ENCODE measurements around the gene ELOA.

ELOA gene

DNA sequence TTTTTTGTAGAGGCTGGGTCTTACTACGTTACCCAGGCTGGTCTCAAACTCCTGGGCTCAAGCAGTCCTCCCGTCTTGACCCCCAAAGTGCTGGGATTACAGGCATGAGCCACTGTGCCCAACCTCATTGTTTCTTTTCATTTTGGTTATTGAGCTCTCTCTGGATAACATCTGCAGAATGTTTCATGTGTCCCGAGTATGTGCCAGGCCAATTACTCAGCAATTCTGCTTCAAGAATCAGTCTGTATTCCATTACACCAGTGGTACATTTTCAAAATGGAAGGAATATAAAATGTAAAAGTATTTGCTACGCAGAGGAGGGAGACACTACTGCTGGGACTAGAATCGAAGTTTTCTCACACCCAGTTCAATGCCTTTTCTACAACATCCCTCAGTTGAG, 1.7 kb upstream of the ELOA start:
- no peak for TF ChIP-seq ZFX (IDR thresholded peaks at IDR 0.05)
- TF ChIP-seq, protein P1, sequence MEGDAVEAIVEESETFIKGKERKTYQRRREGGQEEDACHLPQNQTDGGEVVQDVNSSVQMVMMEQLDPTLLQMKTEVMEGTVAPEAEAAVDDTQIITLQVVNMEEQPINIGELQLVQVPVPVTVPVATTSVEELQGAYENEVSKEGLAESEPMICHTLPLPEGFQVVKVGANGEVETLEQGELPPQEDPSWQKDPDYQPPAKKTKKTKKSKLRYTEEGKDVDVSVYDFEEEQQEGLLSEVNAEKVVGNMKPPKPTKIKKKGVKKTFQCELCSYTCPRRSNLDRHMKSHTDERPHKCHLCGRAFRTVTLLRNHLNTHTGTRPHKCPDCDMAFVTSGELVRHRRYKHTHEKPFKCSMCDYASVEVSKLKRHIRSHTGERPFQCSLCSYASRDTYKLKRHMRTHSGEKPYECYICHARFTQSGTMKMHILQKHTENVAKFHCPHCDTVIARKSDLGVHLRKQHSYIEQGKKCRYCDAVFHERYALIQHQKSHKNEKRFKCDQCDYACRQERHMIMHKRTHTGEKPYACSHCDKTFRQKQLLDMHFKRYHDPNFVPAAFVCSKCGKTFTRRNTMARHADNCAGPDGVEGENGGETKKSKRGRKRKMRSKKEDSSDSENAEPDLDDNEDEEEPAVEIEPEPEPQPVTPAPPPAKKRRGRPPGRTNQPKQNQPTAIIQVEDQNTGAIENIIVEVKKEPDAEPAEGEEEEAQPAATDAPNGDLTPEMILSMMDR (conservative IDR thresholded peaks at IDR 0.05) = no peak
- no peak overlapping the region for H3K27ac ChIP-seq

DNA sequence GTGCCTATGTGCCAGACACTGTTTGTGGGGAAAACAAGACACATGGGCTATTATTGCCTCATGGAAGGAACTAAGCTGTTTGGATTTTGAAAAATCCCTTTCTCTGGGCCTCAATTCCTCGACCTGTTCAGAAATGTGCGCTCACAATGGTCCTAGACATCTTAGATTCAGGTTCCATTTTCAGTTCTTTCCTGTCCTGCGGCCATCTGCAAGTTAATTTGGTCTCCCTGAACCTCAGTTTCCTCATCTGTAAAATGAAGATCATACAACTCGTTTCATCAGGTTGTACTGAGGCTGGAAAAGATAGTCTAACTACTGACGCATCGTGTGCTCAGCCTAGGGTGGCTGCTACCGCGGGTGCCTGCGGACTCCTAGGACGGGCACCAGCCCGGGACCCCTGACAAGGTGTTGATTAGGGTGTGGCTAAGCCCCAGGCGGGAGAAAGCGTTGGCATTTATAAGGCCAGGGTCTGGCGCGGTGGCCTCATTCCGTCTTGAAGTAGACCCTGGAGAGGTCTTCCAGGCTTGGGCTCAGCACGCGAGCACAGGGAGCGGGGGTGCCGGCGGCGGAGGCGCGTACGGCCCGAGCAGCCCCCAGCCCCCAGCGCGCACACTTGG, 493 bp upstream of the ELOA start:
- TF ChIP-seq, protein P1 (conservative IDR thresholded peaks at IDR 0.05) = no peak
- no peak for TF ChIP-seq ZFX (IDR thresholded peaks at IDR 0.05)
- H3K27ac ChIP-seq = peak overlapping the region; percentile 99

DNA sequence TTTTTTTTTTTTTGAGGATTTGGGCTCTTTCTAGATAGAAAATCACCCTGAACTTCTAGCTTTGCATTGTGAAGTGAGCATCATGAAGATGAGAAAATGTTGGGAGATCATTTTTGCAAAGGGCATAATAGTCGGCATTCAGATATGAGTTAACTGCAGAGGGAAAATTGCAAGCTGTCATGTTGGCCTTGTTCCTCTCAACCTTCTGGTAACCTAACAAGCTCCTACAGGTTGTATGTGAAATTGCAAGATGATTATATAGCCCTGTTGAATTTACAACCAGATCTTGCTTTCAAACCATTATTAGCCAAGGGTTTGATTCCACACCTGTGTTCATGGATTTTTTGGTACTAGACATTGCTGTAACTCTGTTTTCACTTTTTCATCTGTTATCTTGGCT, 2.2 kb downstream of the ELOA start:
- TF ChIP-seq ZFX (IDR thresholded peaks at IDR 0.05) = no peak
- TF ChIP-seq, protein P1 (conservative IDR thresholded peaks at IDR 0.05) = peak; percentile 42
- H3K27ac ChIP-seq = no peak overlapping the region

DNA sequence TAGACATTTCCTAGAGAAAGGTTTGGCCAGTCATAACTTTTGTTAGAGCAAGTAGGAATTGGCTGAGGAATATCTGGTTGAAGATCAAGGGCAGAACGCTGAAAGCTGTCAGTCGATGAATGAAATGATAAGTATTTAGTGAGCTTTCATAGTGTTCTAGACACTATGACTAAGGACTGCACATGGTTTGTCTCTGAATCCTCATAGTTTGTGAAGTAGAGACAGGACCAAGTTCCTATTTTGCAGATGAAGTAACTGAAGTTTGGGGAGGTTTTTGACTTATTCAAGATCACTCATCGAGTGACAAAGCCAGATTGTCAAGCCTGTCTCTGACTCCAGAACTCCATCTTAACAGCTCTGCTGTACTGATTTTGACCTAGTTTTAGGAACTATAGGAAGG, 4.7 kb downstream of the ELOA start:
- TF ChIP-seq ZFX (IDR thresholded peaks at IDR 0.05) = no peak
- H3K27ac ChIP-seq = no peak overlapping the region

DNA sequence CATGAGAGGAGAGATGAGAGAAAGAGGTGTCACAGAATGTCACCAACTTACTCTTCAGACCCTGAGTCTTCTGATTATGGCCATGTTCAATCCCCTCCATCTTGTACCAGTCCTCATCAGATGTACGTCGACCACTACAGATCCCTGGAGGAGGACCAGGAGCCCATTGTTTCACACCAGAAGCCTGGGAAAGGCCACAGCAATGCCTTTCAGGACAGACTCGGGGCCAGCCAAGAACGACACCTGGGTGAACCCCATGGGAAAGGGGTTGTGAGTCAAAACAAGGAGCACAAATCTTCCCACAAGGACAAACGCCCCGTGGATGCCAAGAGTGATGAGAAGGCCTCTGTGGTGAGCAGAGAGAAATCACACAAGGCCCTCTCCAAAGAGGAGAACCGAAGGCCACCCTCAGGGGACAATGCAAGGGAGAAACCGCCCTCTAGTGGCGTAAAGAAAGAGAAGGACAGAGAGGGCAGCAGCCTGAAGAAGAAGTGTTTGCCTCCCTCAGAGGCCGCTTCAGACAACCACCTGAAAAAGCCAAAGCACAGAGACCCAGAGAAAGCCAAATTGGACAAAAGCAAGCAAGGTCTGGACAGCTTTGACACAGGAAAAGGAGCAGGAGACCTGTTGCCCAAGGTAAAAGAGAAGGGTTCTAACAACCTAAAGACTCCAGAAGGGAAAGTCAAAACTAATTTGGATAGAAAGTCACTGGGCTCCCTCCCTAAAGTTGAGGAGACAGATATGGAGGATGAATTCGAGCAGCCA, 8.0 kb downstream of the ELOA start:
- no peak overlapping the region for H3K27ac ChIP-seq

DNA sequence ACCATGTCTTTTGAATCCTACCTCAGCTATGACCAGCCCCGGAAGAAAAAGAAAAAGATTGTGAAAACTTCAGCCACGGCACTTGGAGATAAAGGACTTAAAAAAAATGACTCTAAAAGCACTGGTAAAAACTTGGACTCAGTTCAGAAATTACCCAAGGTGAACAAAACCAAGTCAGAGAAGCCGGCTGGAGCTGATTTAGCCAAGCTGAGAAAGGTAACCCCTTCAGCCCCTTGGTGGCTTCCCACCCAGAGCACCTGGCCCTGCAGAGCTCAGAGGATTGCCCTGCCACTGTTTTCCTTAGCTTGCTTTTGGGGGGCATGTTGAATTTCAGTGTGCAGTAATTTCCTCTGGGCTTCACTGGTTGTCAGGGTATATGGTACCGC, 8.5 kb downstream of the ELOA start:
- TF ChIP-seq, protein P1 (conservative IDR thresholded peaks at IDR 0.05) = no peak
- TF ChIP-seq ZFX (IDR thresholded peaks at IDR 0.05) = no peak
- no peak overlapping the region for H3K27ac ChIP-seq

More for the DNA sequence above, 8.0 kb downstream of the ELOA start:
- TF ChIP-seq ZFX (IDR thresholded peaks at IDR 0.05) = no peak
- TF ChIP-seq, protein P1 (conservative IDR thresholded peaks at IDR 0.05) = peak; percentile 72

DNA sequence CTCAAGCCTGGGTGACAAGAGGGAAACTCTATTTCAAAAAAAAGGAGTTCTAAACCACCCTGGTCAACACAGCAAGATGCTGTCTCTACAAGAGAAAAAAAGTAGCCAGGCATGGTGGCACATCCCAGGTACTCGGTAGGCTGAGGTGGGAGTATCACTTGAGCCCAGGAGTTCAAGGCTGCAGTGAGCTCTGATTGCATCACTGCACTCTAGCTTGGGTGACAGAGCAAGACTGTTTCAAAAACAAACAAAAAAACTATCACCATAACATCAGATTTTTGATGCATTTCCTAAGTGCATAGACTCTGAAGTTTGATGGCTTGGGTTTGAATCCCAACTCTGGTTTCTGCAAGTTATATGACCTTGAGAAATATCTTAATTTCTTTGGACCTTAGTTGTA, 9.6 kb downstream of the ELOA start:
- TF ChIP-seq, protein P1 (conservative IDR thresholded peaks at IDR 0.05) = no peak
- TF ChIP-seq ZFX (IDR thresholded peaks at IDR 0.05) = no peak
- H3K27ac ChIP-seq = no peak overlapping the region

Data from C4-2B (cell line).